Right kidney (tissue), 1 donor: ENCODE data around the gene TBC1D3B.
"Not testable (repeated sequence)": the region's sequence is repeated elsewhere in the genome, so short reads cannot be mapped to it uniquely, and the experiment has no call there.

Experiments used
- DNase-seq: peaks from one replicate; pipeline ENCODE4 v3.0.0-alpha.2; 2016

TBC1D3B gene

GRCh38 chr17:36128411-36128978 is 47.9 kb downstream of the TBC1D3B start:
- DNase-seq, result no peak

DNA sequence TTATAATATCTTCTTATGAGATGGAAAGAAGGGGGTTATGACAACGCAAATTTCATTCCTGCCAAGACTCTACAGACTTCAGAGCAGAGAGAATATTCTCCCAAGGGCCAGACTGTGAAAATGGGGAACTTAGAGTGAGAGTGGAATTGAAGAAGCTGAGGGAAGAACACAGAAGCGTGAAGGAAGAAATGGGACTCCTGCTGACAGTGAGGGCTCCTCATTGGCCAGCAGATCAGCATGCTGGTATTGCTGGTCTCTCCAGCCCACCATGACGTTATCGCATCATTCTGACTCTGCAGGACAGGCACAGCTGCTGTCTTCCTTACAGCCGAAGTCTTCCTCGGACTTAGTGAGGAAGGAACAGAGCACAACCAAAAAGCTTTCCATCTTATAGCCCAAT is 48.5 kb downstream of the TBC1D3B start:
- DNase-seq, result no peak

DNA sequence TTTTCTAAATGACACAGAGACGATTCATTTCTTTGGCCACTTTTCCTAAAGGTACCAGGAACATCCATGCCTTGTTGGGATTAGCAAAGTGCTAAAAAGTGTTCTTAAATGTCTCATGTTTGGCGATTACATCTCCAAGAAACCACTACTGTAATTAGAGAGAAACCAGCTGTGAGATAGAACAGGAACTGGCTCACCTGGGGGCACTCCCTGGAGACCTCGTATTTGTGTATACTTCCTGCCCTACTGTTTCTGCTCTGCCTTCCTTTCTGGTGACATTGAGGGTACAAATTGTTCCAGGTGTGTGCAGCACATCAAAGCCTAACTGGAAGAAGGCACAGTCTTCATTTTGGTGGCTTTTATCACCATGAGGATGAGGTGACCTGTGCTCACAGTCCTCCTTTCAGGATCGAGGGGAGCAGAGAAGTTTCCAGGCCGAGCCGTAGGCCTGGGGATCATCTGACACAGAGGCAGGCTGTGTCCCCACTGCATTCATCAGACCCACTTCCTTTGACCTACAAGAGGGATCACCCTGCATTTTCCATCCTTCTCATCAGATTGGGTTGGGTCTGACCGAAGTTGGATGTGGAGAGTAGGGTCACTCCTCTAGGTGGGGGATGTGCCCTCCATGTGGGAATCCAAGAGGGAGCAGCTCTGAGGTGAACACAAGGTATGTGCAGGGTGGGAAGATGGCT is 49.1 kb downstream of the TBC1D3B start:
- DNase-seq, result no peak

- DNase-seq, result no peak
Measured at GRCh38 chr17:36124879-36125824, 51.3 kb downstream of the TBC1D3B start.

- DNase-seq, result no peak
Measured at GRCh38 chr17:36123431-36123830, 53.0 kb downstream of the TBC1D3B start.

DNA sequence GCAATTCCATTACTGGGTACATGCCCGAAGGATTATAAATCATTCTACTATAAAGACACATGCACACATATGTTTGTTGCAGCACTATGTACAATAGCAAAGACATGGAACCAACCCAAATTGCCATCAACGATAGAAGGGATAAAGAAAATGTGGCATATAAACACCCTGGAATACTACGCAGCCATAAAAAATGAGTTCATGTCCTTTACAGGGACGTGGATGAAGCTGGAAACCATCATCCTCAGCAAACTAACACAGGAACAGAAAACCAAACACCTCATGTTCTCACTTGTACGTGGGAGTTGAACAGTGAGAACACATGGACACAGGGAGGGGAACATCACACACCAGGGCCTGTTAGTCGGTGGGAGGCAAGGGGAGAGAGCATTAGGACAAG is 55.3 kb downstream of the TBC1D3B start:
- DNase-seq, result not testable (repeated sequence)

- no peak for DNase-seq
Measured at GRCh38 chr17:36120221-36120620, 56.2 kb downstream of the TBC1D3B start.

GRCh38 chr17:36118477-36119353 is 57.7 kb downstream of the TBC1D3B start:
- DNase-seq, result no peak

GRCh38 chr17:36117505-36118382 is 58.7 kb downstream of the TBC1D3B start:
- no peak for DNase-seq
